ENCODE data around the gene TMEM30A.

The TMEM30A gene

GRCh38 chr6:75257343-75258087 lies 27.1 kb downstream of the TMEM30A start:
- ChIA-PET POLR2A (no interaction called here), CTCF (interaction anchor here (0.7 to 4.8 kb wide), 5 partner anchors 10 to 49 kb away, joined by 3 to 55 read pairs (median 4); partner anchors contain the start of gene COX7A2)
- H3K4me1 ChIP-seq (ENCODE audit: control insufficient read depth, insufficient read depth, low read length): no peaks in the 10 kb centered on the region
- peaks cover 15 to 81% of the 10 kb centered on the region in 2 experiments for H3K36me3 ChIP-seq (ENCODE audit: control insufficient read depth in 2 of 2, insufficient read depth in 1 of 2, low read length in 2 of 2)
- no peaks in the 10 kb centered on the region for H3K9me3 ChIP-seq (ENCODE audit: control insufficient read depth, insufficient read depth, low read depth, low read length)
- H3K4me3 ChIP-seq (ENCODE audit: low read depth, low read length): no peak overlapping the region
- no peak overlapping the region for H3K27ac ChIP-seq (ENCODE audit: extremely low read depth, low read depth, low read length)
- TF ChIP-seq FEZF1 (tag by site-specific recombination; IDR thresholded peaks at IDR 0.05) (no peak), ELK4 (IDR thresholded peaks at IDR 0.05; ENCODE audit: borderline replicate concordance, low read depth, low read length) (no peak), ZNF423 (tag by site-specific recombination; IDR thresholded peaks at IDR 0.05) (no peak), SP7 (tag by site-specific recombination; IDR thresholded peaks at IDR 0.05) (no peak), ZNF549 (tag by site-specific recombination; IDR thresholded peaks at IDR 0.05) (no peak), ZNF548 (tag by site-specific recombination; IDR thresholded peaks at IDR 0.05) (no peak), PBX3 (CRISPR knock-in tag; IDR thresholded peaks at IDR 0.05) (no peak)

GRCh38 chr6:75250552-75250951 lies 34.0 kb downstream of the TMEM30A start:
- peaks cover 0 to 30% of the 10 kb centered on the region in 2 experiments; a peak in 1 of 3 replicates for H3K36me3 ChIP-seq (ENCODE audit: control insufficient read depth in 2 of 2, insufficient read depth in 1 of 2, low read length in 2 of 2)
- no peaks in the 10 kb centered on the region for H3K9me3 ChIP-seq (ENCODE audit: control insufficient read depth, insufficient read depth, low read depth, low read length)
- H3K27ac ChIP-seq (ENCODE audit: extremely low read depth, low read depth, low read length): no peak overlapping the region
- no peaks in the 10 kb centered on the region for H3K4me1 ChIP-seq (ENCODE audit: control insufficient read depth, insufficient read depth, low read length)
- H3K4me3 ChIP-seq (ENCODE audit: low read depth, low read length): no peak overlapping the region
- POLR2A ChIA-PET: interaction anchor here (0.9 kb wide), 1 partner anchor 12 kb away, joined by 3 read pairs; no protein-coding TSS in a partner anchor
- CTCF ChIA-PET: interaction anchor here (0.7 to 4.9 kb wide), 4 partner anchors 15 to 296 kb away, joined by 3 to 22 read pairs (median 4); no protein-coding TSS in a partner anchor
- TF ChIP-seq KLF17 (tag by site-specific recombination; IDR thresholded peaks at IDR 0.05) (no peak), FEZF1 (tag by site-specific recombination; IDR thresholded peaks at IDR 0.05) (no peak)

GRCh38 chr6:75249837-75250236 lies 34.8 kb downstream of the TMEM30A start:
- TF ChIP-seq AEBP2 (tag by site-specific recombination; IDR thresholded peaks at IDR 0.05; ENCODE audit: borderline replicate concordance): no peak
- TF ChIP-seq ZNF202 (tag by site-specific recombination; IDR thresholded peaks at IDR 0.05; ENCODE audit: borderline replicate concordance): no peak
- TF ChIP-seq MEIS1 (CRISPR knock-in tag; IDR thresholded peaks at IDR 0.05; ENCODE audit: borderline replicate concordance): no peak
- TF ChIP-seq ZBTB6 (tag by site-specific recombination; IDR thresholded peaks at IDR 0.05): no peak
- no peak for TF ChIP-seq ZNF214 (tag by site-specific recombination; IDR thresholded peaks at IDR 0.05; ENCODE audit: borderline replicate concordance)
- TF ChIP-seq SP7 (tag by site-specific recombination; IDR thresholded peaks at IDR 0.05): no peak
- no peak for TF ChIP-seq ZNF362 (tag by site-specific recombination; IDR thresholded peaks at IDR 0.05)
- no peak for TF ChIP-seq REPIN1 (tag by site-specific recombination; IDR thresholded peaks at IDR 0.05; ENCODE audit: low read depth)
- no peak for TF ChIP-seq ZBTB8A (tag by site-specific recombination; IDR thresholded peaks at IDR 0.05)
- no peak for TF ChIP-seq ZNF426 (tag by site-specific recombination; IDR thresholded peaks at IDR 0.05)
- TF ChIP-seq ZSCAN4 (tag by site-specific recombination; IDR thresholded peaks at IDR 0.05): no peak
- no peak overlapping the region for H3K27ac ChIP-seq (ENCODE audit: extremely low read depth, low read depth, low read length)
- H3K36me3 ChIP-seq (ENCODE audit: control insufficient read depth in 2 of 2, insufficient read depth in 1 of 2, low read length in 2 of 2): peaks cover 0 to 23% of the 10 kb centered on the region in 2 experiments; a peak in 1 of 3 replicates
- ChIA-PET CTCF (interaction anchor here (0.9 to 4.9 kb wide), 3 partner anchors 15 to 277 kb away, joined by 4 to 22 read pairs (median 4); no protein-coding TSS in a partner anchor), POLR2A (interaction anchor here (0.9 kb wide), 1 partner anchor 13 kb away, joined by 3 read pairs; no protein-coding TSS in a partner anchor)
- no peaks in the 10 kb centered on the region for H3K9me3 ChIP-seq (ENCODE audit: control insufficient read depth, insufficient read depth, low read depth, low read length)
- H3K4me1 ChIP-seq (ENCODE audit: control insufficient read depth, insufficient read depth, low read length): no peaks in the 10 kb centered on the region
- H3K4me3 ChIP-seq (ENCODE audit: low read depth, low read length): no peak overlapping the region

Data from HEK293 (cell line).